GM18951 (cell line): ENCODE results near the gene C4orf54.

Experiments
- POLR2A ChIP-seq: IDR thresholded peaks from 4 replicates; pipeline ENCODE4 v1.6.1; 2011; ENCODE audit warnings: mild to moderate bottlenecking; ENCODE audit not compliant: insufficient read length, insufficient read depth; ENCODE audit errors: extremely low read depth
- in situ Hi-C: fragments of 300-500 bp; cut with MboI; formaldehyde crosslinking; loops from one replicate; pipeline ENCODE4 v1.12.0; 2022; ENCODE audit warnings: low sequenced_read_pairs, mixed read lengths, inconsistent platforms; ENCODE audit not compliant: unreplicated experiment

Gene C4orf54

DNA sequence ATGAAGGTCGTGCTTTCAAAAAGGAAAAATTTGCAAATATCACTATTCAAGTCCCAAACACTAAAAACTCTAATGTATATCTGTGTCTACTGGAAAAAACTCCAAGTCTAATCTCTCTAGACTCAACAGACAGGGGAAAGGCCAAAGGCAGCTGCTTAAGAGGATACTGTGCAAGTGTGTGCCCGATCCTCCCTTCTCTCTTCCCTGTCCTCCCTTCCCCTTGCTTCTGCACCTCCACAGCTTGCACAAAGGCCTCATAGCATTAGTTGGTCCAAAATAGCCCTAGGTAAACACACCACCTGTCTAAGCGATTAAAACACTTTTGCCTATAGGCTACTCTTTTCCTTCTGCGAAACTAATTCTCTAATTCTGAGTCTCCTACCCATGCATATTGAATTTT is 10.6 kb downstream of the C4orf54 start:
- TF ChIP-seq POLR2A: no peak
- in situ Hi-C loops: no loop called here

DNA sequence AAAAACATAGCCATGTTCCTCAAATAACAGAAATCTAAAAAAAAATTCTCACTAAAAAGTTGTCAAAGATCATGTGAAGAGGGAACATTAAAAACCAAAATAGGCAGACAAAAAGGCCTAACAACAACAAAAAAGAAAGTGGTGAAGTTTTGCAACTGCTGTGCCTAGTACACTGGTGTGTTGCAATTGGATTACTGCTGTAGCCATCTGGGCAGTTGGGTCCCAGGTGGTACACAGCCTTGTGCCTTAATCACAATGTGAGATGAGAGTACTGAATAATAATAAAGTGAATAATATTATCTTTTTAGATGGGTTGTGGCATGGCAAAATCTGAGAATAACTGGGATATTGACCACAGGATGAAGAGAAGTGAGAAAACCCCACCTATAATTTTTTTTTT is 12.0 kb downstream of the C4orf54 start:
- in situ Hi-C loops: no loop called here
- TF ChIP-seq POLR2A: no peak

DNA sequence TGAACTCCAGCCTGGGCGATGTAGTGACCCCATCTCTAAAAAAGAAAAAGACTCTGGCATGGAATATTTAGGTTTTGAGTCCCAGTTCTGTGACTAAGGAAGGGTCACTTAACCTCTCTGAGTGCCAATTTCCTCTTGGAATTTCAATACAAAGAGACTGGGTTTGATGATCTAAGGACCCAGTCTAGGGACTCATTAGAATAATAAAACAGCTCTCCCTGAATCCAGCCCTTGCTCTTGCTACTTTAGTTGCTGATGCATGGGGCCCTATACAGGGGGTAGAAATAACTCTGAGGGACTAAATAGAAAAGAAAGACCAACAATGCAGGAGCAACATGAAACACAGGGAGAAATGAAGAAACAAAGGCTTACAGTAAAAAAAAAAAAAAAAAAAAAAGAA is 12.6 kb downstream of the C4orf54 start:
- no peak for TF ChIP-seq POLR2A
- in situ Hi-C loops: no loop called here

DNA sequence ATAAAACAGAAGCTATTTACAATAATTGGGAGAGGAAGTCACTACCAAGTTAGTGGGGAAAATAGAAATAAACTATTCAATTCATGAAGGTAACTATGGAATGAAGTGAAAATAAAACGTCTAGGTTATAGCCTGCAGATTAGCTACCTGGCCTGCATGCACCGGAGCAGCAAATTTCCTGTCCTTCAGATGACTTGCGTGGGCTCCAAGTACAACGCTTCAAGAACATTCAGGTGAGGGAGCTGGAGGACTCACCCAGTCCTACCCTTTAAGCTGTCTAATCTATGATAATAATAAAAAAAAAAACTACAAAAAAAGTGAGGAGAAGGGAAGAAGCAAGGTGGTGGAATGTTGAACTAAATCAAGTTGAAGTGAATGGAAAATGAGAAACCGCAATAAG is 13.2 kb downstream of the C4orf54 start:
- in situ Hi-C loops: no loop called here
- no peak for TF ChIP-seq POLR2A

GRCh38 chr4:99642725-99643489 is 14.7 kb downstream of the C4orf54 start:
- TF ChIP-seq POLR2A: no peak
- in situ Hi-C loops: no loop called here

GRCh38 chr4:99640676-99641075 is 17.0 kb downstream of the C4orf54 start:
- no peak for TF ChIP-seq POLR2A

DNA sequence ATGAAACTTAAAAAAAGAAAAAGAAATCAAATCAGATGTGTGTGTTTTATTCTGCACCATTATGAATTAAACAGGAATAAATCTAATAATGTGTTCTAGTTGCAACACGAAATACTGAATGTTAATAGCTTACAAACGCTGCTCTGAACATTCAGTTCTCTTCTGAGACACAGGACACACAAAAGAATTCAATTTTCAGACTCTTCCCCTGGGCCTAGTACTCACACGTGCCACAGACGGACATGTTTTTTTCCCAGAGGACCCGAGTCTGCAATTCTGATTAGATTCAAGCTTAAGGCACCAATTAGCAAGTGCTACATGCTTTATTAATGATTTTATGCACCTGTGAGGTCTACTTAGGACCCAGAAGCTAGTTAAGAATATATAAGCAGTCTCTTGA is 20.5 kb downstream of the C4orf54 start:
- TF ChIP-seq POLR2A: no peak
- in situ Hi-C loops: no loop called here

More at GRCh38 chr4:99640676-99641075, 17.0 kb downstream of the C4orf54 start:
- in situ Hi-C loops: no loop called here

DNA sequence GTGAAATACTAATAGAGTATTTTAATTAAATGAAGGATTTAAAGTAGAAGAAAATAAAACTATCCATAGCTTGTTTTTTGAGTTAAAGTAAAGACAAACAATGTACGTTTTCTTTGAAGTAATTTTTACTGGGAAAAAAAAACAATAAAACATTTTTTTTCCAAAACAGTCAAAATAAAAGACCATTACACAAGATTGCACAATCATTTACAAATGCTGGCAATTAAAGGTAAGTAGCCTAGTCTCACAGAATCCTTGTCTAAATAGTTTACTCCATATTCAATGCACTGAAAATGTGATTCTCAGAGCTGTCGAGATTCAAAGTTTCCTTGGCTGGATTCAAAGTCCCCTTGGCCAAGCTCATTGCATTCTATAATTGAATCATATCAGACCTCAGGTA is 21.2 kb downstream of the C4orf54 start:
- in situ Hi-C loops: no loop called here

DNA sequence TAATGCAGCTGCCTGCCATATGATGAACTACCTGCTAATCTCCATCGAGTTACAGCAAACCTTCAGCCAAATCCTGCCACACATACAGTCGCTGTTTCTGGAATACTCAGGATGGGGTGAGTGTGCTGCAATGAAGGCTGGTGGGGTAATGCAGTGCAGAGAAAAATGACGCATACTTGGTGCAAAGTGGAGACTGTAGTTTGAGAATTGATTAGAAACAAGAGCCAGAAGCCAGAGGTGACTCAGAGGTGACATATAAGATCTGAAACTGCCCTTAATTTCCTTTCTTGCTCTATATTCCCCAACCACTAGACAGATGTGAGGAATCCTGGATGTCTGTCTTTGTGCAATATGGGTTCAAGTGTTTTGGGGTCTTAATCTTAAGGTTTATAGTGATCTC is 22.0 kb downstream of the C4orf54 start:
- in situ Hi-C loops: no loop called here
- TF ChIP-seq POLR2A: no peak

More for the DNA sequence above, 21.2 kb downstream of the C4orf54 start:
- TF ChIP-seq POLR2A: no peak

DNA sequence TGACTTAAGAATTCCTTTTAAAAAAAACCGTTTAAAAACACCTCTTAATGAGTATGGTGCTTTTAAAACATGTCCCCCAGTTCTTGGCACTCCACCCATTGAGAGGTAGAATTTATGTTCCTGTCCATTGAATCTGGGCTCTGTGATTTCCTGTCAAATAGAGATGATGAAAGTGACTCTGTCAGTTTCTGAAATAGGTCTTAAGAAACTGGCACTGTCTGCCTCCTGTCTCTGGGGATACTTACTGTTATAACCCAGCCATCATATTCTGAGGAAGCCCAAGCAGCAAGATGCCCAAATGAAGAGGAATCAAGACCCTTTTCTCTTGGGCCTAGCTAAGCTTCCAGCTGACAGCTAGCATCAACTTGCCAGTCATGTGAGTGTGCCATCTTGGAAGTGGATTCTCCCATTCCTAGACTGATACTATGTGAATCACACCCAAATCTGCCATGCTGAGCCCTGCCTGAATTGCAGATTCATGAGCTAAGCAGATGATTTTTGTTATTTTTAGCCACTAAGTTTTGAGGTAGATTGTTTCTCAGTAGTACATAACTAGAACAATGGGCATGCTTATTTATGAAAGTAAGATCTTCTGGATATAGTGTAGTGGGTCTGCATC is 22.8 kb downstream of the C4orf54 start:
- TF ChIP-seq POLR2A: no peak
- in situ Hi-C loops: no loop called here

GRCh38 chr4:99633772-99634171 is 23.9 kb downstream of the C4orf54 start:
- in situ Hi-C loops: no loop called here
- TF ChIP-seq POLR2A: no peak

DNA sequence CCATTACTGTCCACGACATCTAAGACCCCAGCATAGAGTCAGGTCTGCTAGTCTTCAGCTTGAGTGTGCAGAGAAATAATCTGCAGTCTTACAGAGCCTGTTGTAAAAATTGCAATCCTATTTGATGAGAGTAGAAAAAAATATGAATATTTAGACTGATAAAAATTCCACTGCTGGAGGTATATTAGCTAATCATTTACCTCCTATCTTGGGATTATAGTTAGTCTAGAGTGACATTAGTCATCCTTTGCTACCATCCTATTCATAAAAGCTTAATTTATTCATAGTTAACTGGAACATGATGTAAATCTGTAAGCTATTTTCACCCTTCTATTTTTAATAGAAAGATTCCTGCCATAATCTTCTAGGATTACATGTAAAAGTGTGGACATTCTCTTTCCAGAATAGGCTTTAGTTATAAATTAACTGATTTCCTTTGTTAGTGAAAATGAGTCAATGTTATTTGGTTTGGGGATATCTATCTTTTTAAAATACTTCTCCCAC is 26.7 kb downstream of the C4orf54 start:
- no peak for TF ChIP-seq POLR2A
- in situ Hi-C loops: no loop called here

DNA sequence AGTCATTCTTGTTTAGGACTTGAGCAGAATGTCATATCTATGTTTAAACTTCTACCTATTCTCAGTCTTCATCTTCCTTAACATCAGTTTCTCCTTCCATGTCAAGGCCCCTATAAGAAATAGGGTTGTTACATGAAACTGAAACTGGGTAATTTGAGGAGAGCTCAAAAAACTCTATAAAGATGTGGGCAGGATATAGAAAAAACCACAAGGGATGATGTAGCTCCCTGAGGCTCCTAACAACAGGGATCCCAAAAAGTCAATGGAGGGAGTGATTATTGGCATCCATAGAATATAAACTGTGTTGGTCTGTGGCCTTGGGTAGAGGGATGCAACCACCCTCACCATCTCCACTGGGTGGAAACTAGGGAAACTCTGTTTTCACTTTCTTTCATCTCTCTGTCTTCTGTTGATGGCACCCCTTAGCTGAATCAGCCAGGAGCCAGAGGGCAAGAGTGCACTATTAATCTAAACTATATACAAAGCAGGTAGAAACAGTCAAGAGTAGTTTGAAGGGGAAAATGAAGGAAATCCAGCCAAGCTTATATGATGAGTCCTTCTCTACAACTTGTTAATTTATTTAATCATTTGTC is 27.6 kb downstream of the C4orf54 start:
- in situ Hi-C loops: no loop called here
- no peak for TF ChIP-seq POLR2A

DNA sequence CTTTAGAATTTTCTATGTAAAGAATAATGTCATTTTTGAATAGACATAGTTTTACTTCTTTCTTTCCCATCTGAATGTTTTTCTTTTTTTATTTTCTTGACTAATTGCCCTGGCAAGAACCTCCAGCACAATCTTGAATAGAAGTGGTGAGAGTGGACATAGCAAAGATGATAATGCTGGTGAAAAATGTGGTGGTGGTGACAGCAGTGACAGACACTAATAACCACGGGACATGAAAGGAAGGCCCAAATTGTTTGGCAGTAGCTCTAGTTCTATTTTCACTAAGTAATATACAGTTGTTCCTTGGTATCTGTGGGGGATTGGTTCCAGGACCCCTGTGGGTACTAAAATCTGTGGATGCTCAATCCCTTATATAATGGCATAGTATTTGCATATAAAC is 29.6 kb downstream of the C4orf54 start:
- TF ChIP-seq POLR2A: no peak
- in situ Hi-C loops: no loop called here

DNA sequence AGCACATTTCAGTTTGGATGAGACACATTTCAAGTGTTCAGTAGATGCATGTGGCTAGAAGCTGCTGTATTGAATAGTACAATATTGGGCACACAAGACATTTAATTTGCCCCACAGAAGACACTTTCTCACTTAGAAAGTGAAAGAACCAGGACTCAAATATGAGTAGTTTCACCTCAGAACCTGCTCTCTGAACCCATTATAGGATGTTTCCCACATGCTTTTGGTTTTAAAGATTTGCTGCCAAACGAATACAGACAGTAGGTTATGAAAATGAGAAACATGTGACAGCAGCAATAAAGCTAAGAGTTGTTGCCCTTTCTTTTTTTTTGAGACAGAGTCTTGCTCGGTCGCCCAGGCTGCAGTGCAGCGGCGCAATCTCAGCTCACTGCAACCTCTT is 32.3 kb downstream of the C4orf54 start:
- no peak for TF ChIP-seq POLR2A
- in situ Hi-C loops: no loop called here
